ENCODE results near the gene CCDC178.

- TF ChIP-seq CTCF (IDR thresholded peaks at IDR 0.05) (no peak), POLR2A (IDR thresholded peaks at IDR 0.05) (no peak)
Measured at GRCh38 chr18:32920796-32921787, 519.4 kb downstream of the CCDC178 start.

All from esophagus squamous epithelium (tissue), 4 donors.